ENCODE data around the gene C1QTNF4.

DNA sequence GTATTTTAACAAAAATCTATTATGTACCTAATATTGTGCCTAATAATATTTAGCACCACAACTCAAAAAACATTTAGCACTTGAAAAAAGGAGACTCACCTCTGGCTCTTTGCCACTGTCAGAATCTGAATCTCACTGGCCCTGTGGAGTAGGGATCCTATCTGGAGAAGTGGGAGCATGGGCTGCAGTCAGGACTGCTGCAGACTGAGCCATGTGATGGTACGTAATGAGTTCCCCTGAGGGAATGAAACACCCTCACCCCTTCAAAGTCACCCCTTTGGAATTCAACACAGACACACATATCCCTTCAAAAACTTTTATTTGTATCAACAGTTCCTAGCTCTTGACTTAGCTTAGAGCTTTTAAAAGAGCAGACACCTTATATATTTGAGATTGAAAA, 22.3 kb downstream of the C1QTNF4 start:
- TF ChIP-seq, protein P1, sequence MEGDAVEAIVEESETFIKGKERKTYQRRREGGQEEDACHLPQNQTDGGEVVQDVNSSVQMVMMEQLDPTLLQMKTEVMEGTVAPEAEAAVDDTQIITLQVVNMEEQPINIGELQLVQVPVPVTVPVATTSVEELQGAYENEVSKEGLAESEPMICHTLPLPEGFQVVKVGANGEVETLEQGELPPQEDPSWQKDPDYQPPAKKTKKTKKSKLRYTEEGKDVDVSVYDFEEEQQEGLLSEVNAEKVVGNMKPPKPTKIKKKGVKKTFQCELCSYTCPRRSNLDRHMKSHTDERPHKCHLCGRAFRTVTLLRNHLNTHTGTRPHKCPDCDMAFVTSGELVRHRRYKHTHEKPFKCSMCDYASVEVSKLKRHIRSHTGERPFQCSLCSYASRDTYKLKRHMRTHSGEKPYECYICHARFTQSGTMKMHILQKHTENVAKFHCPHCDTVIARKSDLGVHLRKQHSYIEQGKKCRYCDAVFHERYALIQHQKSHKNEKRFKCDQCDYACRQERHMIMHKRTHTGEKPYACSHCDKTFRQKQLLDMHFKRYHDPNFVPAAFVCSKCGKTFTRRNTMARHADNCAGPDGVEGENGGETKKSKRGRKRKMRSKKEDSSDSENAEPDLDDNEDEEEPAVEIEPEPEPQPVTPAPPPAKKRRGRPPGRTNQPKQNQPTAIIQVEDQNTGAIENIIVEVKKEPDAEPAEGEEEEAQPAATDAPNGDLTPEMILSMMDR (IDR thresholded peaks at IDR 0.05), result no peak
- no peak for TF ChIP-seq POLR2A (IDR thresholded peaks at IDR 0.05)

Measured in Peyer's patch (tissue), 4 donors.